Parathyroid adenoma (tissue), 2 donors: ENCODE results near the gene AMH.
A peak's percentile ranks its signal among the peaks of the same experiment; 100 is the strongest.
"Not testable (repeated sequence)": the region's sequence is repeated elsewhere in the genome, so short reads cannot be mapped to it uniquely, and the experiment has no call there.

Experiments
- H2AFZ ChIP-seq: fragments of 300-600 bp; sonication (generic); one replicate; pipeline ENCODE4 v1.7.0; 2017; ENCODE audit warnings: antibody characterized with exemption, mild to moderate bottlenecking
- H3K27ac ChIP-seq: fragments of 300-600 bp; sonication (generic); one replicate; pipeline ENCODE4 v1.7.0; 2017
- H3K27me3 ChIP-seq: fragments of 300-600 bp; sonication (generic); one replicate; pipeline ENCODE4 v1.7.0; 2017; ENCODE audit warnings: low read length; ENCODE audit not compliant: control insufficient read depth, insufficient read depth
- H3K36me3 ChIP-seq: fragments of 300-600 bp; sonication (generic); one replicate; pipeline ENCODE4 v1.7.0; 2017; ENCODE audit warnings: low read length; ENCODE audit not compliant: control insufficient read depth, insufficient read depth
- H3K4me1 ChIP-seq: fragments of 300-600 bp; sonication (generic); one replicate; pipeline ENCODE4 v1.7.0; 2017; ENCODE audit warnings: control low read depth
- H3K4me2 ChIP-seq: fragments of 300-600 bp; sonication (generic); one replicate; pipeline ENCODE4 v1.7.0; 2017; ENCODE audit warnings: low read length
- H3K4me3 ChIP-seq: fragments of 300-600 bp; sonication (generic); one replicate; pipeline ENCODE4 v1.7.0; 2017; ENCODE audit warnings: low read depth, low read length
- H3K79me2 ChIP-seq: fragments of 300-600 bp; sonication (generic); one replicate; pipeline ENCODE4 v1.7.0; 2017; ENCODE audit warnings: control low read depth
- H3K9ac ChIP-seq: fragments of 300-600 bp; sonication (generic); one replicate; pipeline ENCODE4 v1.7.0; 2017; ENCODE audit warnings: mild to moderate bottlenecking
- H3K9me3 ChIP-seq: fragments of 300-600 bp; sonication (generic); one replicate; pipeline ENCODE4 v1.7.0; 2017; ENCODE audit warnings: low read length; ENCODE audit not compliant: control insufficient read depth
- TF ChIP-seq, protein P1 (sequence below): fragments of 300-600 bp; sonication (generic); IDR thresholded peaks from one replicate; pipeline ENCODE4 v1.7.0; 2017; ENCODE audit warnings: antibody characterized with exemption, mild to moderate bottlenecking
- donor health status: primary hyperparathyroidism.

AMH gene

DNA sequence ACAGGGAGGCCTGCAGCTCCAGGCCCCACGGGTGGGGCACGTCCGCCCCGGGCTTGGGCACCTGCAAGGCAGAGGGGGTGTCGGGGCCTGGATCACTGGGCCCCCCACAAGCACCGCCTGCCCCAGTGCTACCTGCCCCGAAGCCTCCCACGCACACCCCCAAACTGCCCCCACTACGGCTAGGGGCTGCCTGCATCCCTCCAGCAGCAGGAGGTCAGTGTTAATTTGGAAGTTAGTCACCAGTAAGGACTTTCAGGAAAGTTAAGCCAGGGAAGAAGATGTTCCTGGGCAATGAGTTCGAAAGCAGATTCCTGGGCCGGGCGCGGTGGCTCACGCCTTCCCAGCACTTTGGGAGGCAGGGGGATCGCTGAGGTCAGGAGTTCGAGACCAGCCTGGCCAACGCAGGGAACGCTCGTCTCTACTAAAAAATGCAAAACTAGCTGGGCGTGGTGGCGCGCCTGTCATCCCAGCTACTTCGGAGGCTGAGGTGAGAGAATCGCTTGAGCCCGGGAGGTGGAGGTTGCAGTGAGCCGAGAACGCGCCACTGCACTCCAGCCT, 27.4 kb downstream of the AMH start:
- Histone ChIP-seq H3K4me2 (no peak overlapping the region), H3K4me3 (no peak overlapping the region), H3K9ac (no peak overlapping the region), H3K79me2 (peaks cover 10% of the 10 kb centered on the region), H2AFZ (no peak overlapping the region), H3K9me3 (no peaks in the 10 kb centered on the region), H3K27me3 (no peaks in the 10 kb centered on the region), H3K27ac (no peak overlapping the region), H3K4me1 (peaks cover 12% of the 10 kb centered on the region), H3K36me3 (no peaks in the 10 kb centered on the region)
- TF ChIP-seq, protein P1, sequence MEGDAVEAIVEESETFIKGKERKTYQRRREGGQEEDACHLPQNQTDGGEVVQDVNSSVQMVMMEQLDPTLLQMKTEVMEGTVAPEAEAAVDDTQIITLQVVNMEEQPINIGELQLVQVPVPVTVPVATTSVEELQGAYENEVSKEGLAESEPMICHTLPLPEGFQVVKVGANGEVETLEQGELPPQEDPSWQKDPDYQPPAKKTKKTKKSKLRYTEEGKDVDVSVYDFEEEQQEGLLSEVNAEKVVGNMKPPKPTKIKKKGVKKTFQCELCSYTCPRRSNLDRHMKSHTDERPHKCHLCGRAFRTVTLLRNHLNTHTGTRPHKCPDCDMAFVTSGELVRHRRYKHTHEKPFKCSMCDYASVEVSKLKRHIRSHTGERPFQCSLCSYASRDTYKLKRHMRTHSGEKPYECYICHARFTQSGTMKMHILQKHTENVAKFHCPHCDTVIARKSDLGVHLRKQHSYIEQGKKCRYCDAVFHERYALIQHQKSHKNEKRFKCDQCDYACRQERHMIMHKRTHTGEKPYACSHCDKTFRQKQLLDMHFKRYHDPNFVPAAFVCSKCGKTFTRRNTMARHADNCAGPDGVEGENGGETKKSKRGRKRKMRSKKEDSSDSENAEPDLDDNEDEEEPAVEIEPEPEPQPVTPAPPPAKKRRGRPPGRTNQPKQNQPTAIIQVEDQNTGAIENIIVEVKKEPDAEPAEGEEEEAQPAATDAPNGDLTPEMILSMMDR: no peak

DNA sequence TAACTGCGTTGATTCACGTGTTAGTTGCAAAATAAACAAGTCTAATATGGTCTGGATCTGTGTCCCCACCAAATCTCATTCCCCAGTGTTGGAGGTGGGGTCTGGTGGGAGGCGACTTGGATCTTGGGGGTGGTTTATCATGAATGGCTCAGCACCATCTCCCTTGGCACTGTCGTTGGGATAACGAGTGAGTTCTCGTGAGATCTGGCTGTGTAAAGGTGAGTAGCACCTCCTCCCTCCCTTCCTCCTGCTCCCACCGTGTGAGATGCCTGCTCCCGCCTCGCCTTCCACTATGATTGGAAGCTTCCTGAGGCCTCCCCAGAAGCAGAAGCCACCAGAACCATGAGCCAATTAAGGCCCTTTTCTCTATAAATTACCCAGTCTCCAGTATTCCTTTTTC, 28.0 kb downstream of the AMH start:
- no peak overlapping the region for H3K4me3 ChIP-seq
- H2AFZ ChIP-seq: no peak overlapping the region
- H3K4me2 ChIP-seq: no peak overlapping the region
- TF ChIP-seq, protein P1: no peak
- no peak overlapping the region for H3K9ac ChIP-seq
- peaks cover 10% of the 10 kb centered on the region for H3K4me1 ChIP-seq
- no peaks in the 10 kb centered on the region for H3K9me3 ChIP-seq
- H3K36me3 ChIP-seq: no peaks in the 10 kb centered on the region
- H3K79me2 ChIP-seq: peaks cover 6% of the 10 kb centered on the region
- no peaks in the 10 kb centered on the region for H3K27me3 ChIP-seq
- no peak overlapping the region for H3K27ac ChIP-seq

DNA sequence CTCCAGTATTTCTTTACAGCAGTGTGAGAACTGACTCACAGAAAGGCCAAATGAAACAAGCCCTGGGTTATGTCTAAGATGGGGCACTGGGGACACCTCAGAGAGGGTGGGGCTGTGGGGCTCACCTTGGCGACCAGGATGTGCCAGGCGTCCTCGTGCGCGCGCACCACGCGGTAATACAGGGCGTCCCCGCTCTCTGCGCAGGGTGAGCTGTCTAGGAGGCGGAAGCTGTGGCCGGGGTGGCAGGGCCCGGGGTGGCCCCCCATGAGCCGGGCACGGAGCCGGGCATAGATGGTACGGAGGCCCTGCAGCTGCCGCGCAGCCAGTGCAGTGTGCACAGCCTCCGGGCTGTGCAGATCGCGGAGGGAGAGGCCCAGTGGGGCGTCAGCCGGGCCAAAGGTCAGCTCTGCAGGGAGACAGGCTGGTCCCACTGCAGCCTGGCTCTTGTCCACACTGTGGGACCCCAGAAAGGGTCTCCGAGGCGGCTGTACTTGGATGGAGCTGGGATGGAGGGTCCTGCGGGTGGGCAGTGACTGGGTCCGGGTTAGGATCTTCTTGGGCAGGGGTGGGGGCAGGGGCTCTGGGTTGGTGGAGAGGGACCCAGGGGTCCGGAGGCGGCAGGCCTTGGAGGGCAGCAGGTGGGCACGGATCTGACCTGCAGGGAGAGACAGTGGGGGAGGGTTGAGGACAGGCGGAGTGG, 29.5 kb downstream of the AMH start:
- Histone ChIP-seq H3K79me2 (peaks cover 6% of the 10 kb centered on the region), H2AFZ (no peak overlapping the region), H3K27ac (no peak overlapping the region), H3K9ac (no peak overlapping the region), H3K36me3 (no peaks in the 10 kb centered on the region), H3K4me1 (peaks cover 4% of the 10 kb centered on the region), H3K4me3 (no peak overlapping the region), H3K9me3 (no peaks in the 10 kb centered on the region), H3K27me3 (no peaks in the 10 kb centered on the region), H3K4me2 (no peak overlapping the region)
- TF ChIP-seq, protein P1: no peak

DNA sequence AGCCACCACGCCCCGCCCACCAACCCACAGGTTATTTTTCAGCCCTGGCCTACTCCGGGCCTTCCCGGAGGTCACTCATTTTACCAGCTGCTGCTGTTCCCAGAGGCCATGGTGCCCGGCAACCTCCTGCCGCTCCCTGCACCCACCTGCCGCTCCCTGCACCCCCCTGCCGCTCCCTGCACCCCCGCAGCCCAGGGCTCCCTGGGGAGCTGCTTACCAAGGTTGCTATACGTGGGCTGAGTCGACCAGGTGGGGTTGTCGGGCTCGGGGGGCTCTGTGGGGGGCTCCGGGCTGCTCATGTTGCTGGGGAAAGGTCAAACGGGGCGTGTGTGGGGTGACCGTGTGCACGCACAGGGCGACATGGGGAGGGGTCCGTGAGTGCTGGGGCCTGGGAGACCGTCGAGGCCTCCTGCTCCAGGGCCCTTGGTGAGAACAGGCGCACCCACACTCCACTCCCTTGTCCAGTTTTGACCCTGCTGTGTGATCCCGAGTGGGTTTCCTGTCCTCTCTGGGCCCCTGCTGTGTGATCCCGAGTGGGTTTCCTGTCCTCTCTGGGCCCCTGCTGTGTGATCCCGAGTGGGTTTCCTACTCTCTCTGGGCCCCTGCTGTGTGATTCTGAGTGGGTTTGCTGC, 31.6 kb downstream of the AMH start:
- Histone ChIP-seq H3K27ac (no peak overlapping the region), H3K4me1 (no peaks in the 10 kb centered on the region), H3K4me2 (no peak overlapping the region)

DNA sequence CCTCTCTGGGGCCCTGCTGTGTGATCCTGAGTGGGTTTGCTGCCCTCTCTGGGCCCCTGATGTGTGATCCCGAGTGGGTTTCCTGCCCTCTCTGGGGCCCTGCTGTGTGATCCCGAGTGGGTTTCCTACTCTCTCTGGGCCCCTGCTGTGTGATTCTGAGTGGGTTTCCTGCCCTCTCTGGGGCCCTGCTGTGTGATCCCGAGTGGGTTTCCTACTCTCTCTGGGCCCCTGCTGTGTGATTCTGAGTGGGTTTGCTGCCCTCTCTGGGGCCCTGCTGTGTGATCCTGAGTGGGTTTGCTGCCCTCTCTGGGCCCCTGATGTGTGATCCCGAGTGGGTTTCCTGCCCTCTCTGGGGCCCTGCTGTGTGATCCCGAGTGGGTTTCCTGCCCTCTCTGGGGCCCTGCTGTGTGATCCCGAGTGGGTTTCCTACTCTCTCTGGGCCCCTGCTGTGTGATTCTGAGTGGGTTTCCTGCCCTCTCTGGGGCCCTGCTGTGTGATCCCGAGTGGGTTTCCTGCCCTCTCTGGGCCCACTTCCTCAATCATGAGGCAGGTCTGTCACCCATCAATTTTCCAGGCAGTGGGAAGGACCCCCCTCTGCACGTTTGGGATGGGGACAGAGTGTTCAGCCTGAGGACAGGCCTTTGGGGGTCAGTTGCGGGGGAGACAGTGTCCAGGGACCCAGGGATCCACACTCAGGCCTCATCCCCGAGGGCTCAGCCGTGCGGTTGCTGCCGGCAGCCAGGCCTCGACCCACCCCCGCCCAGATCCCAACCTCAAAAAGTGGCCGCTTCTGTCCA, 32.3 kb downstream of the AMH start:
- not testable (repeated sequence) for H3K27me3 ChIP-seq, H3K4me3 ChIP-seq, H3K36me3 ChIP-seq, H3K9ac ChIP-seq, H3K79me2 ChIP-seq, H3K27ac ChIP-seq, H3K9me3 ChIP-seq, H3K4me1 ChIP-seq
- Histone ChIP-seq H3K4me2 (peak overlapping the region; percentile 49), H2AFZ (peak overlapping the region; percentile 33)

More for the DNA sequence above, 31.6 kb downstream of the AMH start:
- no peak overlapping the region for H3K9ac ChIP-seq
- no peaks in the 10 kb centered on the region for H3K9me3 ChIP-seq
- H2AFZ ChIP-seq: no peak overlapping the region
- H3K36me3 ChIP-seq: no peaks in the 10 kb centered on the region
- H3K27me3 ChIP-seq: no peaks in the 10 kb centered on the region
- no peaks in the 10 kb centered on the region for H3K79me2 ChIP-seq
- no peak overlapping the region for H3K4me3 ChIP-seq
- TF ChIP-seq, protein P1: no peak
